A549 (cell line): ENCODE results near the gene IKZF3. TPM values are rescaled to one million over a fixed set of nuclear protein-coding genes. Genes with fewer than 3 reads are reported as not detected.

ENCODE experiments used
- ATAC-seq, 2 experiments: fragments of 200-7000 bp in 1 of 2; fragments of >200 bp in 1 of 2; cut with Nextera tagmentation in 1 of 2; cut with Tn5 transposase in 1 of 2; 3 replicates each; pipeline versions ENCODE4 v1.8.0 to v1.9.1; 2018 to 2020; ENCODE audit warnings: mild to moderate bottlenecking in 1 of 2, moderate library complexity in 1 of 2
- CTCF ChIA-PET: fragments of 300-600 bp; sonication (Branson Sonifier 250); formaldehyde crosslinking; extraction: SDS; loops from one replicate; lab custom pipeline; 2021; ENCODE audit warnings: antibody characterized with exemption, inconsistent platforms; lab: Yijun Ruan, JAX
- POLR2A ChIA-PET: fragments of 350-600 bp; formaldehyde crosslinking; extraction: SDS; loops from one replicate; lab custom pipeline; 2021; ENCODE audit warnings: antibody characterized with exemption, inconsistent platforms; lab: Yijun Ruan, JAX
- DNase-seq, 2 experiments: peaks; one replicate each; pipeline versions ENCODE4 v3.0.0 to v3.0.0-alpha.2; 2011 to 2016; ENCODE audit warnings: low read depth in 1 of 2, low spot score in 1 of 2
- FAIRE-seq: peaks from 2 replicates; lab custom pipeline; 2011; peaks lifted over from hg19 to GRCh38; lab: Jason Lieb, UNC
- H3K27ac ChIP-seq, 2 experiments: fragments of >200 bp; sonication (Bioruptor Twin); formaldehyde crosslinking; 3 replicates each; pipeline ENCODE4 v1.5.1; 2016 to 2017
- H3K4me1 ChIP-seq: fragments of >200 bp; sonication (Bioruptor Twin); formaldehyde crosslinking; 3 replicates; pipeline ENCODE4 v1.6.1; 2016
- H3K4me2 ChIP-seq: fragments of >200 bp; sonication (Bioruptor Twin); formaldehyde crosslinking; 3 replicates; pipeline ENCODE4 v1.6.1; 2016
- H3K4me3 ChIP-seq: fragments of >200 bp; sonication (Bioruptor Twin); formaldehyde crosslinking; 3 replicates; pipeline ENCODE4 v1.5.1; 2016
- H3K9me3 ChIP-seq: fragments of >200 bp; sonication (Bioruptor Twin); formaldehyde crosslinking; 3 replicates; pipeline ENCODE4 v1.6.1; 2016
- ATOH8 ChIP-seq: fragments of 250-450 bp; sonication (Bioruptor Pico); IDR thresholded peaks from 2 replicates; pipeline ENCODE4 v1.5.0; 2020; ENCODE audit warnings: low read depth, mild to moderate bottlenecking, moderate library complexity
- BCL3 ChIP-seq: fragments of >200 bp; sonication (Bioruptor Twin); formaldehyde crosslinking; IDR thresholded peaks from 3 replicates; pipeline ENCODE4 v1.6.1; 2016
- CHD2 ChIP-seq: fragments of 150-350 bp; IDR thresholded peaks from 2 replicates; pipeline ENCODE4 v1.6.1; 2014; ENCODE audit warnings: low read length; ENCODE audit not compliant: partially characterized antibody
- E2F6 ChIP-seq: IDR thresholded peaks from 2 replicates; pipeline ENCODE4 v1.6.1; 2012; ENCODE audit warnings: low read depth, borderline replicate concordance
- EHF ChIP-seq: fragments of 250-450 bp; sonication (Bioruptor Pico); IDR thresholded peaks from 2 replicates; pipeline ENCODE4 v1.5.0; 2020; ENCODE audit warnings: mild to moderate bottlenecking
- ELK1 ChIP-seq: fragments of 150-350 bp; IDR thresholded peaks from 2 replicates; pipeline ENCODE4 v1.6.1; 2014; ENCODE audit warnings: low read depth, mild to moderate bottlenecking, low read length
- EP300 ChIP-seq, 2 experiments: fragments of >200 bp; sonication (Bioruptor Twin); formaldehyde crosslinking; IDR thresholded peaks; 2 replicates in 1 of 2; 3 replicates in 1 of 2; pipeline ENCODE4 v1.6.1; 2016 to 2017
- FOSB ChIP-seq: fragments of 250-450 bp; sonication (Bioruptor Pico); IDR thresholded peaks from 2 replicates; pipeline ENCODE4 v1.5.0; 2020; ENCODE audit warnings: mild to moderate bottlenecking, moderate library complexity
- FOSL2 ChIP-seq, 2 experiments: fragments of 450-650 bp in 1 of 2; fragments of >200 bp in 1 of 2; sonication (Bioruptor Twin) in 1 of 2; formaldehyde crosslinking; IDR thresholded peaks; 2 replicates each; pipeline versions ENCODE4 v1.5.0 to v1.6.1; 2016 to 2020; ENCODE audit warnings: mild to moderate bottlenecking in 1 of 2, moderate library complexity in 1 of 2
- FOXS1 ChIP-seq: fragments of 250-450 bp; sonication (Bioruptor Pico); IDR thresholded peaks from 2 replicates; pipeline ENCODE4 v1.5.0; 2020; ENCODE audit warnings: mild to moderate bottlenecking, moderate library complexity
- HES2 ChIP-seq: fragments of >200 bp; sonication (Bioruptor Twin); formaldehyde crosslinking; IDR thresholded peaks from 2 replicates; pipeline ENCODE4 v1.6.1; 2016
- HMGXB4 ChIP-seq: fragments of 250-450 bp; sonication (Bioruptor Pico); IDR thresholded peaks from 2 replicates; pipeline ENCODE4 v1.5.0; 2021; ENCODE audit warnings: mild to moderate bottlenecking, moderate library complexity, borderline replicate concordance
- JUN ChIP-seq, 2 experiments: fragments of >200 bp; sonication (Bioruptor Twin); formaldehyde crosslinking; IDR thresholded peaks; 2 replicates in 1 of 2; 3 replicates in 1 of 2; pipeline ENCODE4 v1.6.1; 2016 to 2017
- KDM1A ChIP-seq: fragments of 200-600 bp; sonication (generic); IDR thresholded peaks from 2 replicates; pipeline ENCODE4 v1.6.1; 2016; ENCODE audit warnings: low read depth, mild to moderate bottlenecking
- MAX ChIP-seq: IDR thresholded peaks from 2 replicates; pipeline ENCODE4 v1.6.1; 2012
- NR3C1 ChIP-seq: fragments of >200 bp; sonication (Bioruptor Twin); formaldehyde crosslinking; IDR thresholded peaks from 3 replicates; pipeline ENCODE4 v1.6.1; 2017
- PBX3 ChIP-seq: IDR thresholded peaks from 2 replicates; pipeline ENCODE4 v1.6.1; 2012
- POLR2A ChIP-seq: IDR thresholded peaks from 2 replicates; pipeline ENCODE4 v1.6.1; 2012; ENCODE audit warnings: mild to moderate bottlenecking, low read length
- RAD21 ChIP-seq, 2 experiments: fragments of >200 bp in 1 of 2; sonication (Bioruptor Twin) in 1 of 2; formaldehyde crosslinking in 1 of 2; IDR thresholded peaks in 1 of 2; conservative IDR thresholded peaks in 1 of 2; 2 replicates in 1 of 2; 3 replicates in 1 of 2; pipeline ENCODE4 v1.6.1; 2012 to 2018; ENCODE audit warnings: inconsistent platforms in 1 of 2
- RCOR1 ChIP-seq: fragments of 150-350 bp; IDR thresholded peaks from 2 replicates; pipeline ENCODE4 v1.6.1; 2014; ENCODE audit warnings: antibody characterized with exemption, low read length, low read depth
- REST ChIP-seq: fragments of 200-600 bp; sonication (generic); IDR thresholded peaks from 2 replicates; pipeline ENCODE4 v1.6.1; 2016; ENCODE audit warnings: antibody characterized with exemption, mild to moderate bottlenecking, moderate library complexity
- RNF2 ChIP-seq: fragments of 200-600 bp; sonication (generic); IDR thresholded peaks from 2 replicates; pipeline ENCODE4 v1.6.1; 2016; ENCODE audit warnings: low read depth, mild to moderate bottlenecking, antibody characterized with exemption, moderate library complexity, borderline replicate concordance
- SREBF2 ChIP-seq: fragments of 450-650 bp; IDR thresholded peaks from 2 replicates; pipeline ENCODE4 v1.6.1; 2014; ENCODE audit warnings: mild to moderate bottlenecking, moderate library complexity
- TFCP2L1 ChIP-seq: fragments of 250-450 bp; sonication (Bioruptor Pico); IDR thresholded peaks from 2 replicates; pipeline ENCODE4 v1.5.0; 2021; ENCODE audit warnings: mild to moderate bottlenecking
- TP53 ChIP-seq: fragments of 250-450 bp; sonication (Bioruptor Pico); IDR thresholded peaks from 2 replicates; pipeline ENCODE4 v1.5.0; 2021; ENCODE audit warnings: mild to moderate bottlenecking, moderate library complexity
- ZFP36 ChIP-seq: fragments of 450-650 bp; IDR thresholded peaks from 2 replicates; pipeline ENCODE4 v1.6.1; 2014; ENCODE audit warnings: borderline replicate concordance; ENCODE audit not compliant: partially characterized antibody
- ZNF302 ChIP-seq: fragments of 250-450 bp; sonication (Bioruptor Pico); IDR thresholded peaks from 2 replicates; pipeline ENCODE4 v1.9.0; 2021; ENCODE audit warnings: inconsistent platforms, mild to moderate bottlenecking, moderate library complexity
- WGBS: methylation state at CpG from one replicate; pipeline ENCODE4 v1.1.6; 2017; ENCODE audit errors: missing lambda C conversion rate; 5-methylcytosine and 5-hydroxymethylcytosine counted together
- polyA plus RNA-seq, 4 experiments: library from polyadenylated mRNA; depleted of rRNA in 3 of 4; stranded (reverse); fragments of >200 nt; fragmentation: RNase III in 1 of 4; extraction: RNeasy Plus Mini Kit Qiagen cat#74134 plus additional on column Dnase treatment in 1 of 4; gene quantifications; 2 replicates in 3 of 4; 3 replicates in 1 of 4; pipeline ENCODE4 v1.2.3, GENCODE V29; 2011 to 2017

Gene IKZF3
- polyA plus RNA-seq, 2 of the 4 experiments (the other 2 are of a cell fraction): not detected

- peak overlapping the region; percentile 69 for H3K4me3 ChIP-seq
- ATAC-seq (peak; percentile 80 to 94), FAIRE-seq (no peak), DNase-seq (peak; percentile 85 to 95)
- 0% methylated on average over 16 of the region's 91 CpGs for WGBS
- ChIA-PET POLR2A (interaction anchor here (1.0 to 2.8 kb wide), 3 partner anchors 24 to 226 kb away, joined by 3 to 12 read pairs (median 7); partner anchors contain the start of genes MIEN1 and PSMD3), CTCF (interaction anchor here (0.7 to 15.6 kb wide), 49 partner anchors 10 to 275 kb away, joined by 3 to 217 read pairs (median 4); partner anchors contain the start of genes ERBB2, IKZF3, MIEN1 and PGAP3)
- peak overlapping the region; percentile 94 for H3K4me2 ChIP-seq
- H3K27ac ChIP-seq: peak overlapping the region; percentile 83 to 96
- peaks cover 21% of the 10 kb centered on the region for H3K4me1 ChIP-seq
- no peaks in the 10 kb centered on the region for H3K9me3 ChIP-seq
- no peak for TF ChIP-seq HES2
- TF ChIP-seq ZNF302: no peak
- no peak for TF ChIP-seq SREBF2
- TF ChIP-seq RAD21 (conservative IDR thresholded peaks at IDR 0.05 in 1 of 2, IDR thresholded peaks at IDR 0.05 in 1 of 2): peak; percentile 92 to 100
- 0 out of 2 replicates have a peak, but pooled peaks have one; percentile 76 for TF ChIP-seq HMGXB4 (CRISPR knock-in tag)
- TF ChIP-seq ATOH8 (CRISPR knock-in tag): 0 out of 2 replicates have a peak, but pooled peaks have one; percentile 31
- no peak for TF ChIP-seq PBX3
- TF ChIP-seq ZFP36: no peak
- TF ChIP-seq FOSB (CRISPR knock-in tag): no peak
- TF ChIP-seq POLR2A: peak; percentile 68
- TF ChIP-seq FOXS1 (CRISPR knock-in tag): no peak
- TF ChIP-seq RNF2: peak; percentile 44; the same call in 1 of the 2 replicates
- peak; percentile 34; the same call in 1 of the 3 replicates for TF ChIP-seq BCL3
- TF ChIP-seq JUN (IDR thresholded peaks at IDR 0.05): peak; percentile 44 to 86; a peak in 3 of 5 replicates
- TF ChIP-seq TP53: no peak
- peak; percentile 58; the same call in 1 of the 2 replicates for TF ChIP-seq TFCP2L1 (CRISPR knock-in tag)
- peak; percentile 94 for TF ChIP-seq E2F6
- TF ChIP-seq KDM1A: no peak
- TF ChIP-seq MAX: peak; percentile 96
- no peak for TF ChIP-seq RCOR1
- no peak for TF ChIP-seq CHD2
- no peak for TF ChIP-seq EHF (CRISPR knock-in tag)
- no peak for TF ChIP-seq ELK1
- no peak for TF ChIP-seq FOSL2 (IDR thresholded peaks at IDR 0.05)
- no peak for TF ChIP-seq FOSL2 (CRISPR knock-in tag; IDR thresholded peaks at IDR 0.05)
- no peak for TF ChIP-seq REST
- TF ChIP-seq NR3C1: no peak
- TF ChIP-seq EP300 (IDR thresholded peaks at IDR 0.05): no peak
Measured at GRCh38 chr17:39754161-39754957, 109.8 kb downstream of the IKZF3 start.
